Transverse colon (tissue), 4 donors: Measurements from ENCODE around the gene CDK15. TPM values are rescaled to one million over a fixed set of nuclear protein-coding genes. Genes with fewer than 3 reads are reported as not detected.

Source experiments
- DNase-seq: peaks from one replicate; pipeline ENCODE4 v3.0.0-alpha.2; 2019
- H3K27ac ChIP-seq, 4 donors: fragments of 200-600 bp; sonication (generic); 2 replicates each; pipeline ENCODE4 v1.5.1; 2016 to 2018; ENCODE audit warnings: inconsistent platforms in 4 of 4
- H3K27me3 ChIP-seq: fragments of 200-600 bp; sonication (generic); 2 replicates; pipeline ENCODE4 v1.5.1; 2017; ENCODE audit warnings: inconsistent platforms
- H3K36me3 ChIP-seq, 4 donors: fragments of 200-600 bp; sonication (generic); 2 replicates each; pipeline ENCODE4 v1.5.1; 2017 to 2019; ENCODE audit warnings: inconsistent platforms in 4 of 4
- H3K4me1 ChIP-seq, 4 donors: fragments of 200-600 bp; sonication (generic); 2 replicates each; pipeline ENCODE4 v1.5.1; 2017 to 2020; ENCODE audit warnings: inconsistent platforms in 4 of 4
- H3K4me3 ChIP-seq, 4 donors: fragments of 200-600 bp; sonication (generic); 1 replicate in 1 of 4; 2 replicates in 3 of 4; pipeline versions ENCODE4 v1.5.1 to v1.6.1; 2017 to 2019; ENCODE audit warnings: inconsistent platforms in 4 of 4
- H3K9me3 ChIP-seq, 2 donors: fragments of 200-600 bp; sonication (generic); 2 replicates each; pipeline ENCODE4 v1.5.1; 2017 to 2019; ENCODE audit warnings: inconsistent platforms in 2 of 2
- EP300 ChIP-seq: sonication (generic); formaldehyde crosslinking; IDR thresholded peaks from one replicate; pipeline ENCODE4 v1.6.1; 2017; ENCODE audit warnings: antibody characterized with exemption, low read depth
- POLR2A ChIP-seq: fragments of 450-650 bp; IDR thresholded peaks from one replicate; pipeline ENCODE4 v1.6.1; 2016; ENCODE audit warnings: antibody characterized with exemption, mild to moderate bottlenecking, moderate library complexity
- POLR2AphosphoS5 ChIP-seq, 3 donors: sonication (generic); formaldehyde crosslinking; IDR thresholded peaks; one replicate each; pipeline ENCODE4 v1.6.1; 2016; ENCODE audit warnings: antibody characterized with exemption in 3 of 3
- WGBS, 2 donors: methylation state at CpG; one replicate each; pipeline ENCODE4 v1.1.5; 2018; ENCODE audit warnings: low coverage in 1 of 2; 5-methylcytosine and 5-hydroxymethylcytosine counted together
- in situ Hi-C, 4 donors: fragments of 200-750 bp; cut with MboI; loops; one replicate each; pipeline versions ENCODE4 v1.15.0 to v1.15.1; 2017; ENCODE audit warnings: low sequenced_read_pairs in 3 of 4, low pct_ligation_motif_present in 1 of 4, low pct_unique_long_range_greater_than_20kb in 1 of 4
- intact Hi-C: fragments of 100-400 bp; cut with DNase I; formaldehyde crosslinking; loops from one replicate; pipeline ENCODE4 v1.15.1; 2023; ENCODE audit warnings: low total_unique reads
- total RNA-seq, 4 donors: library from RNA; depleted of rRNA; stranded (reverse); fragments of >200 nt; gene quantifications; one replicate each; pipeline ENCODE4 v1.1.0, GENCODE V29; 2016
- TF ChIP-seq, protein P1 (sequence below), 5 experiments: fragments of 200-600 bp in 3 of 5; fragments of 450-650 bp in 2 of 5; sonication (generic) in 3 of 5; IDR thresholded peaks; 1 replicate in 2 of 5; 2 replicates in 3 of 5; pipeline ENCODE4 v1.5.1; 2016 to 2017; ENCODE audit warnings: antibody characterized with exemption in 5 of 5, inconsistent platforms in 3 of 5, mild to moderate bottlenecking in 2 of 5, moderate library complexity in 1 of 5

The CDK15 gene
- total RNA-seq, 4 donors from 2014 or later = 0.14 to 0.79 TPM; not detected in 2

DNA sequence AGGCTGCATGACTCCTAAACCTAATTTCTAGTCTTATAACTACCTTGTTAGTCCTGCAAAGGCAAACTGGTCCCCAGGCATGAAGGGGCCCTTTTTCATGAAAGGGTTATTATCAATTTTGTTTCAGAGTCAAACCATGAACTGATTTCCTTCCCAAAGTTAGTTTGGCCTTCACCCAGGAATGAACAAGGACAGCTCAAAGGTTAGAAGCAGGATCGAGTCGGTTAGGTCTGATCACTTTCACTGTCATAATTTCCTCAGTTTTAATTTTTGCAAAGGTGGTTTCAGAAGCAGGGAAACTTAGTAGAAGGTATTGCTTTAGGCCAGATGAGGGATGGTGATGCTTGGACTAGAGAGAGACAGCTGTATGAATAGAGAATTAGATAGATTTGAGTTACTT lies 16.9 kb upstream of the CDK15 start:
- Histone ChIP-seq H3K27me3 (no peaks in the 10 kb centered on the region), H3K36me3 (no peaks in the 10 kb centered on the region), H3K4me3 (no peak overlapping the region), H3K9me3 (no peaks in the 10 kb centered on the region), H3K27ac (no peak overlapping the region), H3K4me1 (no peaks in the 10 kb centered on the region)
- no peak for TF ChIP-seq POLR2A
- TF ChIP-seq POLR2AphosphoS5 (IDR thresholded peaks at IDR 0.05) = no peak
- TF ChIP-seq, protein P1, sequence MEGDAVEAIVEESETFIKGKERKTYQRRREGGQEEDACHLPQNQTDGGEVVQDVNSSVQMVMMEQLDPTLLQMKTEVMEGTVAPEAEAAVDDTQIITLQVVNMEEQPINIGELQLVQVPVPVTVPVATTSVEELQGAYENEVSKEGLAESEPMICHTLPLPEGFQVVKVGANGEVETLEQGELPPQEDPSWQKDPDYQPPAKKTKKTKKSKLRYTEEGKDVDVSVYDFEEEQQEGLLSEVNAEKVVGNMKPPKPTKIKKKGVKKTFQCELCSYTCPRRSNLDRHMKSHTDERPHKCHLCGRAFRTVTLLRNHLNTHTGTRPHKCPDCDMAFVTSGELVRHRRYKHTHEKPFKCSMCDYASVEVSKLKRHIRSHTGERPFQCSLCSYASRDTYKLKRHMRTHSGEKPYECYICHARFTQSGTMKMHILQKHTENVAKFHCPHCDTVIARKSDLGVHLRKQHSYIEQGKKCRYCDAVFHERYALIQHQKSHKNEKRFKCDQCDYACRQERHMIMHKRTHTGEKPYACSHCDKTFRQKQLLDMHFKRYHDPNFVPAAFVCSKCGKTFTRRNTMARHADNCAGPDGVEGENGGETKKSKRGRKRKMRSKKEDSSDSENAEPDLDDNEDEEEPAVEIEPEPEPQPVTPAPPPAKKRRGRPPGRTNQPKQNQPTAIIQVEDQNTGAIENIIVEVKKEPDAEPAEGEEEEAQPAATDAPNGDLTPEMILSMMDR (IDR thresholded peaks at IDR 0.05) = no peak
- no peak for TF ChIP-seq EP300
- intact Hi-C loops = no loop called here
- WGBS, 2 donors = 52 to 76% methylated on average over 2 of the region's 2 CpGs
- no peak for DNase-seq
- in situ Hi-C loops = no loop called here

DNA sequence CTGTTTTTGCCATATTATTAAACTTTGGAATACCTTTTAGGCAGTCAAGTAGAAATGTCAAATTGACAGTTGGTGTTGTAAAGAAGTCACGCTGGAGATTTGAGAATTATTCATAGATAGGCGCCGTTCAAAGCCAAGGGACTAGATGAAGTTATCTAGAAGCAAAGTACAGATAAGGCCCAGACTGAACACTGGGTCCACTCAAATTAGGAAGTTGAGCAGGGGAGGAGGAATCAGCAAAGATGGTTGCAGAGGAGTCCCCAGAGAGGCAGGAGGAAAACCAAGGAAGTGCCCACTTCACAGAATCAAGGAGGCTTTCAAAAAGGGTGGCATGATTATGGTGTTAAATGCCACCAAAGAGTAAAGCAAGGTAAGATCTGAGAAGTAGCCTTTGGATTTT lies 16.0 kb upstream of the CDK15 start:
- Histone ChIP-seq H3K36me3 (no peaks in the 10 kb centered on the region), H3K4me3 (no peak overlapping the region), H3K9me3 (no peaks in the 10 kb centered on the region), H3K4me1 (no peaks in the 10 kb centered on the region), H3K27me3 (no peaks in the 10 kb centered on the region), H3K27ac (no peak overlapping the region)
- TF ChIP-seq, protein P1 (IDR thresholded peaks at IDR 0.05) = no peak
- TF ChIP-seq POLR2AphosphoS5 (IDR thresholded peaks at IDR 0.05) (no peak), EP300 (no peak), POLR2A (no peak)
- intact Hi-C loops = no loop called here
- no peak for DNase-seq
- WGBS, 2 donors = 91 to 92% methylated on average over 3 of the region's 3 CpGs
- in situ Hi-C loops = no loop called here

DNA sequence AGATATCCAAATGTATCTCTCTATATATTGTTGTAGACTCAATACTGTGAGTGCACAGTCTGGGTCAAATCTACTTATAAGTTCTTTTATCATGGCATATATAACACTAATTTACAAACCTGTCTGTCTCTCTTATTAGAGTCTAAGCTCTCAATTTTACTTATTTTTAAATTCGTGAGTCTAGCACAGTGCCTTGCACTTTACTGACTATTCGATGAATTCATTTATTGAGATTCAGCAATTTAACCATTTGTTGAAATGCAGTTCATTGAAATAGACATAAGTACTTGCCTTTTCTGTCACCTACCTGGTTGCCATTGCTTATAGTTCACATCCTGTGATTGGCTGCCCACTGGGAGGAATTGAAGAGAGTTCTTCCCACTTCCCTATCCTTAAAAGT lies 15.3 kb upstream of the CDK15 start:
- Histone ChIP-seq H3K4me1 (no peaks in the 10 kb centered on the region), H3K27me3 (no peaks in the 10 kb centered on the region), H3K9me3 (no peaks in the 10 kb centered on the region), H3K27ac (no peak overlapping the region), H3K4me3 (no peak overlapping the region), H3K36me3 (no peaks in the 10 kb centered on the region)
- DNase-seq = no peak
- no peak for TF ChIP-seq POLR2AphosphoS5 (IDR thresholded peaks at IDR 0.05)
- TF ChIP-seq EP300 = no peak
- no peak for TF ChIP-seq POLR2A
- TF ChIP-seq, protein P1 (IDR thresholded peaks at IDR 0.05) = no peak
- in situ Hi-C loops (no loop called here), intact Hi-C loops (no loop called here)
- WGBS, 2 donors = 61 to 86% methylated on average over 2 of the region's 2 CpGs

DNA sequence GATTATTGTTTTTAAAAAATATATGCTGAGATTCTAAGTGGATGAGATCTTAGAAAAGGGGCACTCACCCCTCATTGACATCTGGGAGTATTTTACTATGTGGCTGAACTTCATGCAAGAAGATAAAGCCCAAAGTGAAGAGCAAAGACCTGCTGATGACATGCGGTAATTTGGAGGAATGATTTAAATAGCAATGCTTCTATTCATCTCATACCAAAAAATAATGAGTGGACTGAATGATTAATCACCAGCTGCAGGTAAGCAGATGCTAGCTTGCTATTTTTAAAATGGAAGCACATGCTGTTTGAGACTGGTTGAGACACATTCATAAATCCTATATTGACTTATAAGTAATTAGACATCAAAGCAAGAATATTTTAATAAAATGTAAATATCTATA lies 12.7 kb upstream of the CDK15 start:
- H3K4me1 ChIP-seq = no peaks in the 10 kb centered on the region
- H3K36me3 ChIP-seq = no peaks in the 10 kb centered on the region
- no peak overlapping the region for H3K4me3 ChIP-seq
- H3K9me3 ChIP-seq = no peaks in the 10 kb centered on the region
- no peaks in the 10 kb centered on the region for H3K27me3 ChIP-seq
- intact Hi-C loops (no loop called here), in situ Hi-C loops (no loop called here)
- 67 to 100% methylated on average over 1 of the region's 1 CpG for WGBS, 2 donors
- no peak for TF ChIP-seq POLR2AphosphoS5 (IDR thresholded peaks at IDR 0.05)
- no peak overlapping the region for H3K27ac ChIP-seq
- no peak for DNase-seq

DNA sequence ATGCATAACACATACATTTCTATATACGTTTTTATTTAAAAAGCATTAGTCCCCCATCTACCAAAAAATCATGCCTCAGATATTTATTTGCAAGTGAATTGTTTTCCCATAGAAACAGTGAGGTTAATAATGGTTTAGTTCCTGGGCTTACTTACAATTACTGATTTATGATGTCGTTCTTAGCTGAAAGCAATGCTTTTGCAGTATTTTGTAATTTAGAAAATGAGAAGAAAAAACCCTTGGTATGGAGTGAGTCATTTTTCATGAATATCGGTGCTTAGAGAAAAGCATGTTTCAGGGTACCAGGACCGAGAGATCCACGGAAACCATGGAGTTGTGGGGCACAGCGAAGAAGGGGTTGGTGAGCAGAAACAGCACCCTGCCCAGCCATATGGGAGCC lies 12.0 kb upstream of the CDK15 start:
- DNase-seq = no peak
- in situ Hi-C loops = no loop called here
- Histone ChIP-seq H3K4me3 (no peak overlapping the region), H3K27ac (no peak overlapping the region), H3K9me3 (no peaks in the 10 kb centered on the region), H3K36me3 (no peaks in the 10 kb centered on the region), H3K4me1 (no peaks in the 10 kb centered on the region), H3K27me3 (no peaks in the 10 kb centered on the region)
- WGBS, 2 donors = 60 to 83% methylated on average over 5 to 6 of the region's 6 CpGs
- intact Hi-C loops = no loop called here
- TF ChIP-seq POLR2A (no peak), POLR2AphosphoS5 (IDR thresholded peaks at IDR 0.05) (no peak), EP300 (no peak)
- TF ChIP-seq, protein P1 (IDR thresholded peaks at IDR 0.05) = no peak
